ENCODE results near the gene ST14. TPM values are rescaled to one million over a fixed set of nuclear protein-coding genes. Genes with fewer than 3 reads are reported as not detected.

ST14 gene
- total RNA-seq, 1 donor from 2014 or later: 1.4 TPM

GRCh38 chr11:130166457-130166784 lies 6.8 kb downstream of the ST14 start:
- Histone ChIP-seq H3K4me2 (no peak overlapping the region), H3K9ac (no peak overlapping the region), H3F3A (ENCODE audit: low read depth) (no peaks in the 10 kb centered on the region), H2AFZ (replicated peaks) (no peak overlapping the region), H3K4me1 (peaks cover 2% of the 10 kb centered on the region), H3K79me2 (ENCODE audit: low read depth) (no peaks in the 10 kb centered on the region), H3K4me3 (no peak overlapping the region), H3K27me3 (peaks cover 15% of the 10 kb centered on the region), H4K20me1 (ENCODE audit: low read depth) (no peaks in the 10 kb centered on the region), H3K9me3 (ENCODE audit: low read depth) (no peaks in the 10 kb centered on the region), H3K27ac (no peak overlapping the region), H3K36me3 (no peaks in the 10 kb centered on the region)
- Mint-ChIP-seq H3K4me3 (no peak overlapping the region), H3K27me3 (ENCODE audit: insufficient read depth, low read depth) (peaks cover 19% of the 10 kb centered on the region), H3K9me3 (no peaks in the 10 kb centered on the region), H3K36me3 (no peaks in the 10 kb centered on the region), H3K27ac (no peak overlapping the region), H3K4me1 (peaks cover 3% of the 10 kb centered on the region)
- no peak for DNase-seq (ENCODE audit: low spot score)
- TF ChIP-seq EZH2 (IDR thresholded peaks at IDR 0.05) (no peak), EZH2phosphoT487 (IDR thresholded peaks at IDR 0.05) (no peak)
- TF ChIP-seq, protein P1, sequence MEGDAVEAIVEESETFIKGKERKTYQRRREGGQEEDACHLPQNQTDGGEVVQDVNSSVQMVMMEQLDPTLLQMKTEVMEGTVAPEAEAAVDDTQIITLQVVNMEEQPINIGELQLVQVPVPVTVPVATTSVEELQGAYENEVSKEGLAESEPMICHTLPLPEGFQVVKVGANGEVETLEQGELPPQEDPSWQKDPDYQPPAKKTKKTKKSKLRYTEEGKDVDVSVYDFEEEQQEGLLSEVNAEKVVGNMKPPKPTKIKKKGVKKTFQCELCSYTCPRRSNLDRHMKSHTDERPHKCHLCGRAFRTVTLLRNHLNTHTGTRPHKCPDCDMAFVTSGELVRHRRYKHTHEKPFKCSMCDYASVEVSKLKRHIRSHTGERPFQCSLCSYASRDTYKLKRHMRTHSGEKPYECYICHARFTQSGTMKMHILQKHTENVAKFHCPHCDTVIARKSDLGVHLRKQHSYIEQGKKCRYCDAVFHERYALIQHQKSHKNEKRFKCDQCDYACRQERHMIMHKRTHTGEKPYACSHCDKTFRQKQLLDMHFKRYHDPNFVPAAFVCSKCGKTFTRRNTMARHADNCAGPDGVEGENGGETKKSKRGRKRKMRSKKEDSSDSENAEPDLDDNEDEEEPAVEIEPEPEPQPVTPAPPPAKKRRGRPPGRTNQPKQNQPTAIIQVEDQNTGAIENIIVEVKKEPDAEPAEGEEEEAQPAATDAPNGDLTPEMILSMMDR (IDR thresholded peaks at IDR 0.05): no peak

DNA sequence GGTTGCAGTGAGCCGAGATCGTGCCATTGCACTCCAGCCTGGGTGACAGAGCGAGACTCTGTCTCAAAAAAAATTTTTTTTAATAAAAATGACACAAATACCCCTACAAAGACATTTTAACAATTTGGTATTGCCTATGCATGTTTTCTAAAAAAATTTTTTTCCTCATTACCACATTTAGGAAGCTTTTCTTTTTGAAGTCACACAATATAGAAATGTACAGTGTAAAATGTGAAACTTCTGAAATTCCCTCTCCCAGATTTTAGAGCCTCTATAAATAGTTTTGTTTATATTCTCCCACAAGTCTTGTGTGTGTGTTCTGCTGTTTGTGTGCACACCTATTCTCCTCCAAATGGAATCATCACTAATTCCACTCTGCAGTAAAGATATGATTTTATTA lies 7.6 kb downstream of the ST14 start:
- Mint-ChIP-seq H3K27ac (no peak overlapping the region), H3K36me3 (no peaks in the 10 kb centered on the region)

DNA sequence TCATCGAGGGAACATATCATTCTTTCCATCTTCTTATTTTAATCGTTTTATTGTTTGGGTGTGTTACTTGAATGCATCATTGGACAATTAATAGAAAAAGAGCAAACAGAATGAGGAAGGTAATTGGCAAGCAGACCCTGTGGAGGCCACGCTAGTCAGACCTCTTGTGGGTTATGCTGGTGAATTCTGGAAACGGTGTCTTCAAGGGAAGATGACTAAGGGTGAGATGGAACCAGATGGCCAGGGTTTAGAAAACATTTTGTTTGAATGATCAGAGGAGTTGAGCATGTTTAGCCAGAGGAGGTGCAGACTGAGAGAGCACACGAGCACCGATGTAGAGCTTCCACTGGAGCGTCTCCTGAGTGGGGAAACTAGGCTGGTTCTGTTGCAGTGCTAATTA lies 8.5 kb downstream of the ST14 start:
- no peaks in the 10 kb centered on the region for H3F3A ChIP-seq (ENCODE audit: low read depth)
- no peak overlapping the region for H3K4me2 ChIP-seq
- H3K9me3 ChIP-seq (ENCODE audit: low read depth): no peaks in the 10 kb centered on the region
- Mint-ChIP-seq H3K27me3 (ENCODE audit: insufficient read depth, low read depth) (peaks cover 7% of the 10 kb centered on the region), H3K9me3 (no peaks in the 10 kb centered on the region), H3K4me1 (no peaks in the 10 kb centered on the region), H3K4me3 (no peak overlapping the region), H3K27ac (no peak overlapping the region), H3K36me3 (no peaks in the 10 kb centered on the region)
- no peaks in the 10 kb centered on the region for H3K79me2 ChIP-seq (ENCODE audit: low read depth)
- no peaks in the 10 kb centered on the region for H3K27me3 ChIP-seq
- no peak overlapping the region for H3K27ac ChIP-seq
- H3K36me3 ChIP-seq: no peaks in the 10 kb centered on the region
- H3K4me3 ChIP-seq: no peak overlapping the region
- no peak overlapping the region for H2AFZ ChIP-seq (replicated peaks)
- TF ChIP-seq EZH2phosphoT487 (IDR thresholded peaks at IDR 0.05) (no peak), EZH2 (IDR thresholded peaks at IDR 0.05) (no peak)
- TF ChIP-seq, protein P1 (IDR thresholded peaks at IDR 0.05): no peak
- no peak overlapping the region for H3K9ac ChIP-seq
- no peak for DNase-seq (ENCODE audit: low spot score)
- H4K20me1 ChIP-seq (ENCODE audit: low read depth): no peaks in the 10 kb centered on the region
- H3K4me1 ChIP-seq: no peaks in the 10 kb centered on the region

More for the DNA sequence above, 7.6 kb downstream of the ST14 start:
- H3K4me2 ChIP-seq: no peak overlapping the region
- H3K79me2 ChIP-seq (ENCODE audit: low read depth): no peaks in the 10 kb centered on the region
- H4K20me1 ChIP-seq (ENCODE audit: low read depth): no peaks in the 10 kb centered on the region
- no peak overlapping the region for H3K9ac ChIP-seq
- Mint-ChIP-seq H3K27me3 (ENCODE audit: insufficient read depth, low read depth) (peaks cover 13% of the 10 kb centered on the region), H3K9me3 (no peaks in the 10 kb centered on the region), H3K4me1 (no peaks in the 10 kb centered on the region), H3K4me3 (no peak overlapping the region)
- peaks cover 8% of the 10 kb centered on the region for H3K27me3 ChIP-seq
- no peaks in the 10 kb centered on the region for H3K4me1 ChIP-seq
- no peaks in the 10 kb centered on the region for H3K36me3 ChIP-seq
- no peak for DNase-seq (ENCODE audit: low spot score)
- H3K9me3 ChIP-seq (ENCODE audit: low read depth): no peaks in the 10 kb centered on the region
- H3F3A ChIP-seq (ENCODE audit: low read depth): no peaks in the 10 kb centered on the region
- H2AFZ ChIP-seq (replicated peaks): no peak overlapping the region
- no peak overlapping the region for H3K27ac ChIP-seq
- no peak overlapping the region for H3K4me3 ChIP-seq
- TF ChIP-seq, protein P1 (IDR thresholded peaks at IDR 0.05): no peak
- no peak for TF ChIP-seq EZH2phosphoT487 (IDR thresholded peaks at IDR 0.05)
- no peak for TF ChIP-seq EZH2 (IDR thresholded peaks at IDR 0.05)

DNA sequence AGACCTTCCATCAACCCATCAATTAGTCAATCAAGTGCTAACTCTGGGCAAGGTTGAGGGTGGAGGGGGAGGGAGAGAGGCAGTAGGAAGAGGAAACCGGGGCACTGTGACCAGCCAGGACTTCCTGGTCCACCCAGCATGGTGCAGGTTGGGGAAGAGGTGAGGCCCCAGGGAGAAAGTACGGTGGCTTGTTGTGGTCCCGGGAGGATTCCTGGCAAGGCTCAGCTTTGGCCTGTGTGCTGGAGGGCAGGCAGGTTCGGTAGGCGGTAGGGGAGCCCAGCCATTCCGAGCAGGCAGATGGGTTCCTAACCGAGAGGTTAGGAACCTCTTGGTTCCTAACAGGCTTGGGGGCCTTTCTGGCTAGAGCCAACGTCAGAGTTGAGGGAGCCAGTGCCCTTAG lies 10.8 kb downstream of the ST14 start:
- Mint-ChIP-seq H3K4me1 (no peaks in the 10 kb centered on the region), H3K27ac (no peak overlapping the region), H3K27me3 (ENCODE audit: insufficient read depth, low read depth) (peaks cover 4% of the 10 kb centered on the region), H3K9me3 (no peaks in the 10 kb centered on the region), H3K36me3 (no peaks in the 10 kb centered on the region), H3K4me3 (no peak overlapping the region)
- no peak overlapping the region for H3K4me3 ChIP-seq
- no peaks in the 10 kb centered on the region for H3K4me1 ChIP-seq
- H3K27ac ChIP-seq: no peak overlapping the region
- H3F3A ChIP-seq (ENCODE audit: low read depth): no peaks in the 10 kb centered on the region
- no peaks in the 10 kb centered on the region for H3K27me3 ChIP-seq
- H3K4me2 ChIP-seq: no peak overlapping the region
- no peak overlapping the region for H3K9ac ChIP-seq
- H3K9me3 ChIP-seq (ENCODE audit: low read depth): no peaks in the 10 kb centered on the region
- H4K20me1 ChIP-seq (ENCODE audit: low read depth): no peaks in the 10 kb centered on the region
- no peak overlapping the region for H2AFZ ChIP-seq (replicated peaks)
- H3K36me3 ChIP-seq: no peaks in the 10 kb centered on the region
- no peak for DNase-seq (ENCODE audit: low spot score)
- H3K79me2 ChIP-seq (ENCODE audit: low read depth): no peaks in the 10 kb centered on the region
- TF ChIP-seq EZH2 (IDR thresholded peaks at IDR 0.05): no peak
- TF ChIP-seq EZH2phosphoT487 (IDR thresholded peaks at IDR 0.05): no peak
- TF ChIP-seq, protein P1 (IDR thresholded peaks at IDR 0.05): no peak
